HepG2 (cell line): ENCODE data around the gene TOMM6. TPM values are rescaled to one million over a fixed set of nuclear protein-coding genes. Genes with fewer than 3 reads are reported as not detected.

Experiments
- ESRRA ChIP-seq: sonication (generic); formaldehyde crosslinking; IDR thresholded peaks from 2 replicates; pipeline ENCODE4 v1.5.1; 2020; ENCODE audit warnings: mild to moderate bottlenecking, low read depth, missing genetic modification reagents
- KLF11 ChIP-seq: IDR thresholded peaks from 2 replicates; pipeline ENCODE4 v1.6.1; 2016; ENCODE audit warnings: missing compliant biosample characterization
- LCORL ChIP-seq, 2 experiments: fragments of 450-650 bp in 1 of 2; sonication (generic) in 1 of 2; formaldehyde crosslinking in 1 of 2; IDR thresholded peaks; 2 replicates each; pipeline versions ENCODE4 v1.5.0 to v1.6.1; 2017 to 2020; ENCODE audit warnings: antibody characterized with exemption in 1 of 2, missing genetic modification reagents in 1 of 2
- MATR3 ChIP-seq: sonication (generic); formaldehyde crosslinking; IDR thresholded peaks from 2 replicates; pipeline ENCODE4 v1.4.0; 2020; ENCODE audit warnings: missing genetic modification reagents
- RBAK ChIP-seq: sonication (generic); formaldehyde crosslinking; IDR thresholded peaks from 2 replicates; pipeline ENCODE4 v1.5.1; 2020; ENCODE audit warnings: mild to moderate bottlenecking, missing genetic modification reagents
- SMARCE1 ChIP-seq: fragments of 450-650 bp; IDR thresholded peaks from 2 replicates; pipeline ENCODE4 v1.6.1; 2017; ENCODE audit warnings: borderline replicate concordance
- SP4 ChIP-seq: sonication (generic); formaldehyde crosslinking; IDR thresholded peaks from 2 replicates; pipeline ENCODE4 v1.8.1; 2023; ENCODE audit warnings: mild to moderate bottlenecking, missing genetic modification reagents
- TAF1 ChIP-seq: sonication (generic); formaldehyde crosslinking; IDR thresholded peaks from 2 replicates; pipeline ENCODE4 v1.4.0; 2020; ENCODE audit warnings: missing genetic modification reagents
- ZEB1 ChIP-seq: IDR thresholded peaks from 2 replicates; pipeline ENCODE4 v1.6.1; 2012; ENCODE audit warnings: mild to moderate bottlenecking, low read depth, inconsistent platforms; ENCODE audit not compliant: insufficient replicate concordance
- ZNF20 ChIP-seq: sonication (generic); formaldehyde crosslinking; IDR thresholded peaks from 2 replicates; pipeline ENCODE4 v1.4.0; 2020; ENCODE audit warnings: mild to moderate bottlenecking, moderate library complexity, missing genetic modification reagents
- ZNF34 ChIP-seq: sonication (generic); formaldehyde crosslinking; IDR thresholded peaks from 2 replicates; pipeline ENCODE4 v1.4.0; 2020; ENCODE audit warnings: mild to moderate bottlenecking, missing genetic modification reagents, borderline replicate concordance
- ZNF605 ChIP-seq: sonication (generic); formaldehyde crosslinking; IDR thresholded peaks from 2 replicates; pipeline ENCODE4 v1.8.0; 2022; ENCODE audit warnings: mild to moderate bottlenecking, missing genetic modification reagents
- ZNF777 ChIP-seq: sonication (generic); formaldehyde crosslinking; IDR thresholded peaks from 2 replicates; pipeline ENCODE4 v1.4.0; 2020; ENCODE audit warnings: missing genetic modification reagents
- ZNF878 ChIP-seq: sonication (generic); formaldehyde crosslinking; IDR thresholded peaks from 2 replicates; pipeline ENCODE4 v1.8.1; 2023; ENCODE audit warnings: mild to moderate bottlenecking, missing genetic modification reagents, moderate library complexity
- polyA plus RNA-seq, 8 experiments: library from polyadenylated mRNA; depleted of rRNA in 3 of 8; stranded (reverse) in 7 of 8; unstranded in 1 of 8; fragments of >200 nt; fragmentation: Illumina TruSeq in 4 of 8; extraction: Trizol in 4 of 8; gene quantifications; 2 replicates each; pipeline versions ENCODE4 v1.2.1 to v1.2.3, GENCODE V29; 2011 to 2016; ENCODE audit warnings: low read depth in 4 of 8, missing spikeins in 1 of 8, mixed read lengths in 1 of 8; ENCODE audit not compliant: insufficient read depth in 1 of 8
- total RNA-seq, 5 experiments: library from RNA; depleted of rRNA; stranded (reverse); fragments of >200 nt; fragmentation: Illumina TruSeq; extraction: Trizol; gene quantifications; 2 replicates each; pipeline ENCODE4 v1.2.3, GENCODE V29; 2016; ENCODE audit warnings: low read depth in 1 of 5
- TF ChIP-seq, protein P1 (sequence below): sonication (generic); formaldehyde crosslinking; IDR thresholded peaks from 2 replicates; pipeline ENCODE4 v1.5.1; 2020; ENCODE audit warnings: mild to moderate bottlenecking, missing genetic modification reagents, borderline replicate concordance
- TF ChIP-seq, protein P2 (sequence below): sonication (generic); formaldehyde crosslinking; IDR thresholded peaks from 2 replicates; pipeline ENCODE4 v1.4.0; 2020; ENCODE audit warnings: mild to moderate bottlenecking, missing genetic modification reagents
- TF ChIP-seq, protein P3 (sequence below): sonication (generic); formaldehyde crosslinking; IDR thresholded peaks from 2 replicates; pipeline ENCODE4 v1.4.0; 2020; ENCODE audit warnings: missing genetic modification reagents

The TOMM6 gene
- total and polyA plus RNA-seq, 2 of the 13 experiments (the other 11 are each of a cell fraction or from before 2014, with no cell fraction given), result 320 to 321 TPM

DNA sequence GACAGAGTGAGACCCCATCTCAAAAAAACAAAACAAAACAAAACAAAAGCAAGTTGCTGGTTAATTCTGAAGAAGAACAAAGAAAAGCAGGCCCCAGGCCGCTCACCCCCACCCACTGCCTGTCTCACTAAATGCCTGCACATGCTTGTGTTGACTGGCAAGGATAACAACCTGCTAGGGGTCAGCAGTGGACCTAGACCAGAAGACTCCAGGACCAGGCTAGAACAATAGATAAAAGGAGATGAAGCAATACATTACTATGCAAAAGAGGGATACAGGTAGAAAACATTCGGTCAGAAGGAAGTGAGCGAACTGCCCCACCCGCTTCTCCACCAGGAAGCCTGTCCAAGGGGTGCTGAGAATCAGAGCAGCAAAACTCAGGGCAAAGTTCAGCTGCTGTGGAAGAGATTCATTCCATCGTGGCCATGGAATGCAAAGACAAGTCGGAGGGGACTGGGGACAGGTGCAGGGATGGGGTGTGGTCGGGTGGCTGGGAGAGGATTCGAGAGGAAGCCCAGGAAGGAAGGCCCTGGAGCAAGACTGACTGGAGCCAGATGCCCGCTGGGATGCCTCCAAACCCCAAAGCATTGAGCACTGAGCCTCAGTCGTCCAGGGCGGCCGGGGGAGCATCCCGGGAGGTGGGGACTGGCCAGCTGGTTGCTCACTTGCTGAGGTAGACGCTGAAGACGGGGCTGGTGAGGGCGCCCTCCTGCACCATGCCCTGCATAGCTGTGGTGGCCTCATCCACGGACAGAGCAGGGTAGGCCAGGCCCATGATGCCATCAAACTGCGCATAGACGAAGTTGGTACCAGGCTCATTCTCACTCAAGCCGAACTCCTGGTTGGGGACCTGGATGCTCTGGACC, 45.6 kb upstream of the TOMM6 start (continued):
- TF ChIP-seq, protein P1, sequence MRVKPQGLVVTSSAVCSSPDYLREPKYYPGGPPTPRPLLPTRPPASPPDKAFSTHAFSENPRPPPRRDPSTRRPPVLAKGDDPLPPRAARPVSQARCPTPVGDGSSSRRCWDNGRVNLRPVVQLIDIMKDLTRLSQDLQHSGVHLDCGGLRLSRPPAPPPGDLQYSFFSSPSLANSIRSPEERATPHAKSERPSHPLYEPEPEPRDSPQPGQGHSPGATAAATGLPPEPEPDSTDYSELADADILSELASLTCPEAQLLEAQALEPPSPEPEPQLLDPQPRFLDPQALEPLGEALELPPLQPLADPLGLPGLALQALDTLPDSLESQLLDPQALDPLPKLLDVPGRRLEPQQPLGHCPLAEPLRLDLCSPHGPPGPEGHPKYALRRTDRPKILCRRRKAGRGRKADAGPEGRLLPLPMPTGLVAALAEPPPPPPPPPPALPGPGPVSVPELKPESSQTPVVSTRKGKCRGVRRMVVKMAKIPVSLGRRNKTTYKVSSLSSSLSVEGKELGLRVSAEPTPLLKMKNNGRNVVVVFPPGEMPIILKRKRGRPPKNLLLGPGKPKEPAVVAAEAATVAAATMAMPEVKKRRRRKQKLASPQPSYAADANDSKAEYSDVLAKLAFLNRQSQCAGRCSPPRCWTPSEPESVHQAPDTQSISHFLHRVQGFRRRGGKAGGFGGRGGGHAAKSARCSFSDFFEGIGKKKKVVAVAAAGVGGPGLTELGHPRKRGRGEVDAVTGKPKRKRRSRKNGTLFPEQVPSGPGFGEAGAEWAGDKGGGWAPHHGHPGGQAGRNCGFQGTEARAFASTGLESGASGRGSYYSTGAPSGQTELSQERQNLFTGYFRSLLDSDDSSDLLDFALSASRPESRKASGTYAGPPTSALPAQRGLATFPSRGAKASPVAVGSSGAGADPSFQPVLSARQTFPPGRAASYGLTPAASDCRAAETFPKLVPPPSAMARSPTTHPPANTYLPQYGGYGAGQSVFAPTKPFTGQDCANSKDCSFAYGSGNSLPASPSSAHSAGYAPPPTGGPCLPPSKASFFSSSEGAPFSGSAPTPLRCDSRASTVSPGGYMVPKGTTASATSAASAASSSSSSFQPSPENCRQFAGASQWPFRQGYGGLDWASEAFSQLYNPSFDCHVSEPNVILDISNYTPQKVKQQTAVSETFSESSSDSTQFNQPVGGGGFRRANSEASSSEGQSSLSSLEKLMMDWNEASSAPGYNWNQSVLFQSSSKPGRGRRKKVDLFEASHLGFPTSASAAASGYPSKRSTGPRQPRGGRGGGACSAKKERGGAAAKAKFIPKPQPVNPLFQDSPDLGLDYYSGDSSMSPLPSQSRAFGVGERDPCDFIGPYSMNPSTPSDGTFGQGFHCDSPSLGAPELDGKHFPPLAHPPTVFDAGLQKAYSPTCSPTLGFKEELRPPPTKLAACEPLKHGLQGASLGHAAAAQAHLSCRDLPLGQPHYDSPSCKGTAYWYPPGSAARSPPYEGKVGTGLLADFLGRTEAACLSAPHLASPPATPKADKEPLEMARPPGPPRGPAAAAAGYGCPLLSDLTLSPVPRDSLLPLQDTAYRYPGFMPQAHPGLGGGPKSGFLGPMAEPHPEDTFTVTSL, result no peak
- TF ChIP-seq ZNF878 (no peak), ZNF777 (CRISPR knock-in tag) (no peak), ZNF20 (CRISPR knock-in tag) (no peak), TAF1 (CRISPR knock-in tag) (0 out of 2 replicates have a peak, but pooled peaks have one; percentile 19), MATR3 (CRISPR knock-in tag) (no peak), ZNF605 (CRISPR knock-in tag) (peak; percentile 69), RBAK (no peak), KLF11 (peak; percentile 37; the same call in 1 of the 2 replicates), ESRRA (CRISPR knock-in tag) (no peak), SP4 (peak; percentile 66), ZNF34 (no peak), LCORL (IDR thresholded peaks at IDR 0.05) (no peak), LCORL (CRISPR knock-in tag; IDR thresholded peaks at IDR 0.05) (peak; percentile 86), SMARCE1 (no peak), ZEB1 (peak; percentile 94)
- TF ChIP-seq, protein P2, sequence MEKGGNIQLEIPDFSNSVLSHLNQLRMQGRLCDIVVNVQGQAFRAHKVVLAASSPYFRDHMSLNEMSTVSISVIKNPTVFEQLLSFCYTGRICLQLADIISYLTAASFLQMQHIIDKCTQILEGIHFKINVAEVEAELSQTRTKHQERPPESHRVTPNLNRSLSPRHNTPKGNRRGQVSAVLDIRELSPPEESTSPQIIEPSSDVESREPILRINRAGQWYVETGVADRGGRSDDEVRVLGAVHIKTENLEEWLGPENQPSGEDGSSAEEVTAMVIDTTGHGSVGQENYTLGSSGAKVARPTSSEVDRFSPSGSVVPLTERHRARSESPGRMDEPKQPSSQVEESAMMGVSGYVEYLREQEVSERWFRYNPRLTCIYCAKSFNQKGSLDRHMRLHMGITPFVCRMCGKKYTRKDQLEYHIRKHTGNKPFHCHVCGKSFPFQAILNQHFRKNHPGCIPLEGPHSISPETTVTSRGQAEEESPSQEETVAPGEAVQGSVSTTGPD (CRISPR knock-in tag), result no peak
- TF ChIP-seq, protein P3, sequence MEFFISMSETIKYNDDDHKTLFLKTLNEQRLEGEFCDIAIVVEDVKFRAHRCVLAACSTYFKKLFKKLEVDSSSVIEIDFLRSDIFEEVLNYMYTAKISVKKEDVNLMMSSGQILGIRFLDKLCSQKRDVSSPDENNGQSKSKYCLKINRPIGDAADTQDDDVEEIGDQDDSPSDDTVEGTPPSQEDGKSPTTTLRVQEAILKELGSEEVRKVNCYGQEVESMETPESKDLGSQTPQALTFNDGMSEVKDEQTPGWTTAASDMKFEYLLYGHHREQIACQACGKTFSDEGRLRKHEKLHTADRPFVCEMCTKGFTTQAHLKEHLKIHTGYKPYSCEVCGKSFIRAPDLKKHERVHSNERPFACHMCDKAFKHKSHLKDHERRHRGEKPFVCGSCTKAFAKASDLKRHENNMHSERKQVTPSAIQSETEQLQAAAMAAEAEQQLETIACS (CRISPR knock-in tag), result no peak
